Cardiac muscle cell (in vitro differentiated cells and primary cell): ENCODE measurements around the gene EDIL3. TPM values are rescaled to one million over a fixed set of nuclear protein-coding genes. Genes with fewer than 3 reads are reported as not detected.

ENCODE experiments used
- DNase-seq, 2 donors: peaks; one replicate each; pipeline versions ENCODE4 v3.0.0 to v3.0.0-alpha.2; 2010 to 2017; ENCODE audit warnings: low read depth in 1 of 2, low spot score in 1 of 2
- H3K27ac ChIP-seq: fragments of 200-600 bp; sonication (generic); 2 replicates; pipeline ENCODE4 v1.5.1; 2016
- H3K27me3 ChIP-seq: fragments of 200-600 bp; sonication (generic); 2 replicates; pipeline ENCODE4 v1.6.0; 2016; ENCODE audit warnings: control low read depth
- H3K36me3 ChIP-seq: fragments of 200-600 bp; sonication (generic); 2 replicates; pipeline ENCODE4 v1.5.1; 2016; ENCODE audit warnings: control low read depth
- H3K4me1 ChIP-seq: fragments of 200-600 bp; sonication (generic); 2 replicates; pipeline ENCODE4 v1.8.1; 2017; ENCODE audit warnings: low read depth, mild to moderate bottlenecking, mixed run types
- H3K4me3 ChIP-seq: fragments of 200-600 bp; sonication (generic); 2 replicates; pipeline ENCODE4 v1.5.1; 2016; ENCODE audit warnings: mild to moderate bottlenecking
- H3K9me3 ChIP-seq: fragments of 200-600 bp; sonication (generic); 2 replicates; pipeline ENCODE4 v1.5.1; 2017; ENCODE audit warnings: low read depth, mild to moderate bottlenecking, control low read depth
- CTCF ChIP-seq: IDR thresholded peaks from 2 replicates; pipeline ENCODE4 v1.5.1; 2012; ENCODE audit warnings: low read depth, mild to moderate bottlenecking, low read length
- polyA plus RNA-seq: library from polyadenylated mRNA; unstranded; fragments of >200 nt; fragmentation: Nextera tagmentation; extraction: Ambion mirVana; gene quantifications from 2 replicates; pipeline ENCODE4 v1.2.1, GENCODE V29; 2016
- total RNA-seq: library from RNA; depleted of rRNA; stranded (reverse); fragments of >200 nt; gene quantifications from 2 replicates; pipeline ENCODE4 v1.2.3, GENCODE V29; 2016

The EDIL3 gene
- total and polyA plus RNA-seq, 2 experiments from 2014 or later = 7.2 to 7.7 TPM

DNA sequence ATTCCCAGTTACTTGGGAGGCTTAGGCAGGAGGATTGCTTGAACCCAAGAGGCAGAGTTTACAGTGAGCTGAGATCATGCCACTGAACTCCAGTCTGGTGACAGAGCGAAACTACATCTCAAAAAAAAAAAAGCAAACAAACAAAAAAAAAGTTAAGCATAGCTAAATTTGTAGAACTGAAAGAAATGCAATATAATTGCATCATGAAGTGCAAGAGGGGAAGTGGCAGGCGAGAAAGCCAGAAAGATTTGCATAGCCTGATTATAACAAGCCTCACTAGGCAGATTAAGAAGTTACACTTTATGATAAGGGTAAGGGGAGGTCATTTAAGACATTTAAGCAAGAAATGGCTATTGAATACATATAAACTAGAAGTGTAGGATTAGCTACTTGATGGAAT is 187.1 kb downstream of the EDIL3 start:
- no peak for TF ChIP-seq CTCF
- DNase-seq = no peak

DNA sequence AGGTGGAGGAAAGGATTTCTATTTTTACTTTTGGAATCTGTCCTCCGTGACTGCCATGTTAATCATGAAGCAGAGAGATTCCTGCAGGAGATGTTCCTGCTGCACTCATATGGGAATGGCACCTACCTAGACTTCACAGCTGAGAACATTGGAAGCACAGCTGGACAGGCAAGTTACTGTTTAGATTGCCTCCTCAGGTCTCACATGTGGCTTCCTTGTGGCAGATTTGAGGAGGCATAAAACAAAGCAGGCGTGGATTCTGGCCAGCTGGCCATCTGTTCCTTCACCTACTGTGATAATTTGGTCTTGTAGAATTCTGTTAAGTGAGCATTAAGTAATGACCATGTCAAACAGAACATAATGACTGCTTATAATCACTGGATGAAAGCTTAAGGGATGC is 193.4 kb downstream of the EDIL3 start:
- H3K27ac ChIP-seq = no peak overlapping the region
- H3K27me3 ChIP-seq = no peaks in the 10 kb centered on the region
- peak; percentile 5 to 30 for DNase-seq
- no peaks in the 10 kb centered on the region for H3K36me3 ChIP-seq
- peaks cover 4% of the 10 kb centered on the region for H3K4me1 ChIP-seq
- H3K9me3 ChIP-seq = no peaks in the 10 kb centered on the region
- H3K4me3 ChIP-seq = no peak overlapping the region
- no peak for TF ChIP-seq CTCF

More for the DNA sequence above, 187.1 kb downstream of the EDIL3 start:
- H3K36me3 ChIP-seq = no peaks in the 10 kb centered on the region
- no peaks in the 10 kb centered on the region for H3K9me3 ChIP-seq
- H3K4me3 ChIP-seq = no peak overlapping the region
- no peaks in the 10 kb centered on the region for H3K4me1 ChIP-seq
- no peaks in the 10 kb centered on the region for H3K27me3 ChIP-seq
- H3K27ac ChIP-seq = no peak overlapping the region

DNA sequence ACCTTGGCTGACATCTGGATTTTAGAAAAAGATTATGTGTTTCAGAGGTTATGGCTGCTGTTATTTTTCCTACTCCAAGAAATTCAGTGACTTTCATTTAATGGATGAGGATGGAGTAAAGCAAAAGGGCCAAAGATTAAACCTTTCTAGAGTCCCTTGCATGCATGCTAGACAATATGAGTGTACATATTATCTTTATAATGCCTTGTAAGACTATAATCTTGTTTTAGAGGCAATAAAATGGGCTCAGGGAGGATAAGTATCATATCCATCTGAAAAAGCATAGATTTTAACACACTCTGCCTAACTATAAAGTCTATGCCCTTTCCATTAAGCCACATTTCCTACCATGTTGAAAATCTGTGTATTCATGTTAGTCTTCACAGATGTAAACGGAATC is 199.8 kb downstream of the EDIL3 start:
- no peak overlapping the region for H3K4me3 ChIP-seq
- H3K27ac ChIP-seq = no peak overlapping the region
- H3K27me3 ChIP-seq = no peaks in the 10 kb centered on the region
- H3K36me3 ChIP-seq = no peaks in the 10 kb centered on the region
- no peaks in the 10 kb centered on the region for H3K9me3 ChIP-seq
- no peak for DNase-seq
- TF ChIP-seq CTCF = no peak
- no peaks in the 10 kb centered on the region for H3K4me1 ChIP-seq

DNA sequence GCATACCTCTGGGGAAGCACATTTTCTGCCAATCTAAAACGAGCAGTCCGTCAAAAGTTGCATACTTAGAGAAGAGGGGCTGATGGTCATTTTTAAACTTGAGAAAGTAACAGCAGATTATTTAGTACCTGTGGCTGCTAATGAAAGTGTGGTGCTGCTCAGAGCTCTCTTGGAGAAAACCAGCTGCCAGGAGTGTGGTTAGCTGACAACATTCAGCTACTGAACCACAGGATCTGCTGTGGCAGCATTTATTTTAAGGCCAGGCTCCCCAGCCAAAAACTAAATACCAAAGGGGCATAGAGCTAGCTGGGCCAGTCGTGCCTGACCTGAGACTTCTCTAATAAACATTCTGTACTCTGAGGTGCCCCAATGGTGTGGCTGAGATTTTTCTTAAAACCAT is 203.6 kb downstream of the EDIL3 start:
- Histone ChIP-seq H3K27me3 (no peaks in the 10 kb centered on the region), H3K4me1 (no peaks in the 10 kb centered on the region), H3K9me3 (no peaks in the 10 kb centered on the region), H3K36me3 (no peaks in the 10 kb centered on the region), H3K27ac (no peak overlapping the region), H3K4me3 (no peak overlapping the region)
- peak in 1 of 2 donors; percentile 20 for DNase-seq
- no peak for TF ChIP-seq CTCF

- Histone ChIP-seq H3K9me3 (no peaks in the 10 kb centered on the region), H3K4me3 (no peak overlapping the region), H3K36me3 (no peaks in the 10 kb centered on the region), H3K27me3 (no peaks in the 10 kb centered on the region), H3K4me1 (no peaks in the 10 kb centered on the region), H3K27ac (no peak overlapping the region)
- DNase-seq = no peak
- no peak for TF ChIP-seq CTCF
These were observed 215.8 kb downstream of the EDIL3 start for GRCh38 chr5:84168841-84169240.

DNA sequence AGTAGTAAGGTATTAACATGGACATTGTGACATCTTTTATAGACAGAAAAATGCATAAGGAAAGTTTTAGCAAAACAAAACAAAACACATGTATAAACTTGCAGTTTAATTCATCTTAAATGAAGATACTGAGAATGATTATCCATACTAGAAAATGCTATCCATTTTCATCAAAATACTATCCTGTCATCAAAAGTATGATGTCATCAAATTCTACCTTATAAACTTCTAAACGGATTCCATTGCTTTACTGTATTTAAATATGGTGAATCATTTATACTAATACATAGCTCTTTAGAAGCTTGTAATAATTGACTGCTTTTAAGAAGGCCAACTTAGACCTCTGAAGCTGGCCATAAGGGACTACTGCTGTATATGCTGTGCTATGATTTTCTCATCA is 221.0 kb downstream of the EDIL3 start:
- TF ChIP-seq CTCF = no peak
- Histone ChIP-seq H3K4me3 (no peak overlapping the region), H3K4me1 (no peaks in the 10 kb centered on the region), H3K36me3 (no peaks in the 10 kb centered on the region), H3K27ac (no peak overlapping the region), H3K9me3 (no peaks in the 10 kb centered on the region), H3K27me3 (no peaks in the 10 kb centered on the region)
- DNase-seq = no peak
